Glutamatergic neuron (in vitro differentiated cells): Measurements from ENCODE around the gene GPX7. TPM values are rescaled to one million over a fixed set of nuclear protein-coding genes. Genes with fewer than 3 reads are reported as not detected.

Experiments used
- DNase-seq: peaks from one replicate; pipeline ENCODE4 v3.0.0; 2022
- H3K27ac Mint-ChIP-seq: one replicate; pipeline ENCODE4 v1.8.0; 2020; ENCODE audit warnings: mild to moderate bottlenecking, mixed read lengths, inconsistent platforms; ENCODE audit not compliant: unreplicated experiment
- H3K27me3 Mint-ChIP-seq: one replicate; pipeline ENCODE4 v1.8.0; 2020; ENCODE audit warnings: mild to moderate bottlenecking, moderate library complexity, mixed read lengths, inconsistent platforms; ENCODE audit not compliant: unreplicated experiment
- H3K36me3 Mint-ChIP-seq: one replicate; pipeline ENCODE4 v1.8.0; 2020; ENCODE audit warnings: mild to moderate bottlenecking, mixed read lengths, inconsistent platforms; ENCODE audit not compliant: unreplicated experiment
- H3K4me1 Mint-ChIP-seq: one replicate; pipeline ENCODE4 v1.8.0; 2020; ENCODE audit warnings: mild to moderate bottlenecking, low read depth, mixed read lengths, inconsistent platforms; ENCODE audit not compliant: unreplicated experiment
- H3K4me3 Mint-ChIP-seq: one replicate; pipeline ENCODE4 v1.8.0; 2020; ENCODE audit warnings: mild to moderate bottlenecking, mixed read lengths, inconsistent platforms; ENCODE audit not compliant: unreplicated experiment
- H3K9me3 Mint-ChIP-seq: one replicate; pipeline ENCODE4 v1.8.0; 2020; ENCODE audit warnings: mild to moderate bottlenecking, moderate library complexity, mixed read lengths, inconsistent platforms; ENCODE audit not compliant: unreplicated experiment
- CTCF ChIP-seq: fragments of 200-600 bp; sonication (generic); IDR thresholded peaks from one replicate; pipeline ENCODE4 v1.5.0; 2021; ENCODE audit not compliant: partially characterized antibody, unreplicated experiment
- total RNA-seq: library from RNA; stranded (reverse); fragmentation: NEBNext Ultra II Directional; extraction: Animal tissue kit (Norgen Biotek cat#: 25700); gene quantifications from one replicate; pipeline ENCODE4 v1.2.1, GENCODE V29; 2021; ENCODE audit not compliant: unreplicated experiment

The GPX7 gene
- total RNA-seq, 1 donor from 2014 or later, result 3.5 TPM

- H3K4me1 Mint-ChIP-seq, result peaks cover 3% of the 10 kb centered on the region
- H3K9me3 Mint-ChIP-seq, result peaks cover 3% of the 10 kb centered on the region
- no peak for TF ChIP-seq CTCF
- H3K4me3 Mint-ChIP-seq, result peak overlapping the region; percentile 93
- DNase-seq, result no peak
- H3K36me3 Mint-ChIP-seq, result no peaks in the 10 kb centered on the region
- H3K27ac Mint-ChIP-seq, result peak overlapping the region; percentile 94
- peaks cover 2% of the 10 kb centered on the region for H3K27me3 Mint-ChIP-seq
Observed at GRCh38 chr1:52554756-52555155, 47.4 kb upstream of the GPX7 start.

DNA sequence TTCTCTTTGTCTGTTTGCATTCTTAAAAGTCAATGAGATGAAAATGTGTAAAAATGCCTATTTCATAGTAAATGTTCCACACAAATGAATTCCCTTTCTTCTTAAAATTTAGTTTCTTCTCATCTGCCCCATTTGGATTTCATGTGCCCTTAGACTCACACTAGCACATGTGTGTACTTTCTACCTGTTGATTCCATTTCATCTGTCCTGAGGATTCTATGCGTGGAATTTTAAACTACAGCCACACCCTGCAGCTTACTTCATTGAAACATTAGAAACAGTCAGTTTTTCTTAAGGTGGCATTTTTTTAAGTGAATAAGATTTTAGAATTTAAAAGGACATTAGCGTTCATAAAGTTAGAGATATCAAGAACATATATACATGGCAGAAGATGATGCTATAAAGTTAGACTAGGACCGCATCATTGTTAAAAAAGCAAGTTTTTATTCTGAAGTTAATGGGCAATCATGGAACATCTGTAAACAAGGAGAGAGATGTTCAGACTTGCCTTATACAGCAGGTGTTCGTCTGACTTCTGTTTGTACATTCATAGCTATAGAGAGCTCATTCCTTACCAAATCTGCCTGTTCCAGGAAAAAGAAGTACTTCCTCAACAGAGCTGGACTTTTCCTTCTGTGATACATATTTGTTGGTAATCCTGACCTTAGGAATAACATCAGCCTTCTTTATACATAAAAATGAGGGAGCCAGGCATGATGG, 45.4 kb upstream of the GPX7 start:
- Mint-ChIP-seq H3K36me3 (no peaks in the 10 kb centered on the region), H3K9me3 (peaks cover 3% of the 10 kb centered on the region), H3K4me3 (no peak overlapping the region), H3K27me3 (peaks cover 2% of the 10 kb centered on the region), H3K4me1 (peaks cover 3% of the 10 kb centered on the region), H3K27ac (no peak overlapping the region)
- DNase-seq, result no peak
- TF ChIP-seq CTCF, result no peak

DNA sequence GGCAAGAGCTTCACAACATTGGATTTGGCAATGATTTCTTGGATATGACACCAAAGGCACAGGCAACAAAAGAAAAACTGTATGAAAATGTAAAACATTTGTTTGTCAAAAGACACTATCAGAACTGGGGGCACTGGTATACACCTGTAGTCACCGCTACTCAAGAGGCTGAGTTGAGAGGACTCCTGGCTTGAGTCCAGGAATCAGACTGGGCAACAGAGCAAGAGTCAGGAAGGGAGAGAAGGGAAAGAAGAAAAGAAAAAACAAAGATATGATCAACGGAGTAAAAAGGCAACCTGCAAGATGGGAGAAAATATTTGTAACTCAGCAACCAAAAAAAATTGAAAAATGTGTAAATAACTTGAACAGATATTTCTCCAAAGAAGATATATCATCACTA, 43.2 kb upstream of the GPX7 start:
- no peaks in the 10 kb centered on the region for H3K36me3 Mint-ChIP-seq

GRCh38 chr1:52559875-52560274, 42.3 kb upstream of the GPX7 start:
- Mint-ChIP-seq H3K4me3 (no peak overlapping the region), H3K4me1 (peaks cover 2% of the 10 kb centered on the region), H3K27me3 (no peaks in the 10 kb centered on the region), H3K27ac (no peak overlapping the region), H3K9me3 (no peaks in the 10 kb centered on the region), H3K36me3 (no peaks in the 10 kb centered on the region)
- DNase-seq, result no peak
- TF ChIP-seq CTCF, result no peak

More for the DNA sequence above, 43.2 kb upstream of the GPX7 start:
- no peak for DNase-seq
- no peak for TF ChIP-seq CTCF
- Mint-ChIP-seq H3K4me3 (no peak overlapping the region), H3K4me1 (peaks cover 3% of the 10 kb centered on the region), H3K27me3 (no peaks in the 10 kb centered on the region), H3K9me3 (peaks cover 2% of the 10 kb centered on the region), H3K27ac (no peak overlapping the region)

GRCh38 chr1:52562766-52563165, 39.4 kb upstream of the GPX7 start:
- DNase-seq, result no peak
- H3K27ac Mint-ChIP-seq, result no peak overlapping the region
- no peaks in the 10 kb centered on the region for H3K9me3 Mint-ChIP-seq
- no peaks in the 10 kb centered on the region for H3K4me1 Mint-ChIP-seq
- TF ChIP-seq CTCF, result no peak
- H3K4me3 Mint-ChIP-seq, result no peak overlapping the region
- H3K27me3 Mint-ChIP-seq, result peaks cover 1% of the 10 kb centered on the region
- H3K36me3 Mint-ChIP-seq, result no peaks in the 10 kb centered on the region
